ENCODE data around the gene VPS4B. TPM values are rescaled to one million over a fixed set of nuclear protein-coding genes. Genes with fewer than 3 reads are reported as not detected.
"Not testable (repeated sequence)": the region's sequence is repeated elsewhere in the genome, so short reads cannot be mapped to it uniquely, and the experiment has no call there.

The VPS4B gene
- total RNA-seq, result 18.8 and 19.6 TPM in 2 replicates
- polyA plus RNA-seq (2012), result 15.6 TPM

DNA sequence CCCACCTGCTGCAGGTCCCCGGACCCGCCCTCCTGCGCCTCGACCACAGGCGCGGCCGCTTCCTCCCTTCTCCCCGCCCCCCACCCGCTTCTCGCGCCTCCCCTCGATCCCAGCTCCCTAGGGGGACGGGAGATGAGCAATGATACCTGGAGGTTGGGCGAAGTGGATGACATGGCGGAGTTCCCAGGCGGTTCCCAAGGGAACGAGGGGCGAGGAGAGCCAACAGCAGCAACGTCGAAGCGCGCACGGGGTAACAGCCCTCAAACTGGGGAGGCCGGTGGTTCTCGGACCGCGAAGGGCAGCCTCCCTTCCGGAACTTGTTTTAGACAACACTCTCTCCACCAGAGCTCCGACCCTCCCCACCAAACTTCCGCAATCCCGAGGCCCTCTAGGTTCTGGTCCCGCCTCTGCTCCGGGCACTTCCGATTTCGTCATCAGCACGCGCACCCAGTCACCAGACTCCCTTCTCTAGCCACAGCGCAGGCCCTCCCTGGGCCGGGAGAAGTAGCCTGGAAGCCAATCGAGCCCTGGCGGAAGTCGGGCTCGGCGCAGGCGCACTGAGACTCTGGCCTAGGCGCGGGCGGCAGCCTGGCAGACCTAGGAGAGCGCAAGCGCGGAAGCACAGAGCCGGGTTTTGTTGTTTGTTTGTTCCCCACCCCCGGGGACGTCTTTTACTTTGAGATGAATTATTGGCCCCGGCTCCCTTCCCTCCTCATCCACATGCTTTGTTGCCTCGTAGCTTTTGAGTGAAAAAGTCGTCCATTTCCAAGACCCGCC, at the start of gene VPS4B:
VPS4B (minus strand) TSS at position 390 of the 777 bp plus-strand sequence; CDS start at position 173, 217 bp downstream.
- DNase-seq (ENCODE audit: low read depth), result peak; percentile 100

DNA sequence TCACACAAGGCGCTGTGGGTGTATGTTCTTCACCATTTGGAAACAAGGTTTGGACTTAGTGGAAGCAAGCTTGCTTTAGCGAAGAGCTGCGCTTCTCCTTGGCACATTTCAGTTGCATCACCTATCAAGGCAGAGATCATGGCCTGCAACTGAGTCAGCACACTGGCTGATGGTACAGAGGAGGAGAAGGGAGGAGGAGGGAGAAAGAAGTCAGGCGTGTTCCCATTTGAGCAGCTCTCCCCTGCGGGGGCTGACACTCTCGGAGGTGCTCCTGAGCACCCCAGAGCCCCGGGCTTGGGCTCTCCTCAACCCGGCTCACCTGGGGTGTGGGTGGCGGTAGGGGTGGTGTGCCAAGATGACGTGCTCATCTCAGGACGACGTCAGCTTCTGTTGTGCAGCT, 48.5 kb upstream of the VPS4B start:
- DNase-seq (ENCODE audit: low read depth), result no peak

DNA sequence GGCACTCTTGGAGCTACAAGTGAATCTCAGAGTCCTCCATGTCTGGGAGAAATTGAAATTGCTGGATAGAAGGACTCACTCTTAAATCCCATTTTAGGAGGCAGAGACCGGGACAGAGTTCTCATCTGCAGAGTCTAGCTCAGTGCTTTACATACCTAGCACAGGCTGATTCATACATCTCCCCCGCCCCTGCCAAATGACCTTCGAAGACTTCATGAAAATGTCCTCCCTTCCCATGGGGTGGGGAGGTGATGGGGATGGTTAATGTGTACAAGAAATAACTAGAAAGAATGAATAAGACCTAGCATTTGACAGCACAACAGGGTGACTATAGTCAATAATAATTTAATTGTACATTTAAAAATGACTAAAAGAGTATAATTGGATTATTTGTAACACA, 46.3 kb upstream of the VPS4B start:
- no peak for DNase-seq (ENCODE audit: low read depth)

DNA sequence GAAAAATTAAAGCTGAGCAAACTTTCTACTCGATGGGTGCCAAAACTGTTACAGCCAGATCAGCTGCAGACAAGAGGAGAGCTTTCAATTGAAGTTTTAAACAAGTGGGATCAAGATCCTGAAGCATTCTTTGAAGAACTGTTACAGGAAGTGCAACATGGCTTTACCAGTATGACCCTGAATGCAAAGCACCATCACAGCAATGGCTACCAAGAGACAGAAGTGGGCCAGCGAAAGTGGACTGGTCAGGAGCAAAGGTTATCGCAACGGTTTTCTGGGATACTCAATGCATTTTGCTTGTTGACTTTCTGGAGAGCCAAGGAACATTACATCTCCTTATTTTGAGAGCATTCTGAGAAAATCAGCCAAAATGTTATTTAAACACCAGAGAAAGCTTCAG, 45.4 kb upstream of the VPS4B start:
- DNase-seq (ENCODE audit: low read depth), result no peak

DNA sequence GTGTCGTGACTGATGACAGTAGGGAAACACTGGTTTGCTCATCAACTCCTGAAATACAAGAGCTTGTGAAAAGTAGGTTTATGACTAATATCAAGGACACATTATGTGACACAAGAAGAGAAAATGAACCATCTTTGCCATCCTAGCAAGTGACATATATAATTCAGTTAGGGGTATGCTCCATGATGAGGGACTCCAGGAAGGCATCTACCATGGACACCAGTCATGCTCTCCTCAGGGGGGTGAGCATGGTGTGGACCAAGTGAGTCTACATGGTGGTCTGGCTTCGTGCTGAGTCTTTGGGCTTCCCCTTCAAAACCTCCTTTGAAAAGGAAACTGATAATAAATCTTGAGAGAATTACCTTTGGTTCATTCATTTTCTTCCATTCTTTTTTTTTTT, 42.8 kb upstream of the VPS4B start:
- no peak for DNase-seq (ENCODE audit: low read depth)

DNA sequence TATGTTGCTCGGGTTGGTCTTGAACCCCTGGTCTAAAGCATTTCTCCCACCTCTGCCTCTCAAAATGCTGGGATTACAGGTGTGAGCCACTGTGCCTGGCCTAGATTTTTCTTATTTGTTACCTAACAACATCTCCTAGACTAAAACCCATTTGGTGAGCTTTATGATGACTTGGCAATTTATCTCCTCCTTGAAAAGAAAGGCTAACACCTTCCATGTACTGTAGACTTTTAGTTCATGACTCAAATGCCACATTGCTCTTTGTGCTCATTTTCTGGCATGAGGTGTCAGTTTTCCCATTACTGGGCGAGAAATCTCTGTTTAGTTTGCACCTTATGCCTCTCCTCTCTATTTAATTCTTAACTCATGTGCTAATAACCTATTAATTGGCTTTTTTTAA, 42.2 kb upstream of the VPS4B start:
- DNase-seq (ENCODE audit: low read depth), result no peak

DNA sequence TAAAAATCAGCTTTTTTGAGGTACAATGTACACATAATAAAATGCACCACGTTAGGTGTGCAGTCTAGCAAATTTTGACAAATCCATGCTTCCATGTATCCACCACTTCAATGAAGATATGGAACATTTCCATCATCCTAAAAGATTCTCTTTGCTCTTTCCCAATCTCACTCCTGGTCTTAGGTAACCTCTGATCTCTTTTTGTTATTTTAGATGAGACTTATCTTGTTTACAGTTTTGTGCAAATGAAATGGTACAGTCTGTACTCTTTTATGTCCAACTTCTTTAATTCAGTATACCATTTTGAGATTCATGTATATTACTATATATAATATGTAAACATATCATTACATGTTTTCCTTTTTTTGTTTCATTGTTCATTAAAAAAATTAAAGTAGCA, 38.1 kb upstream of the VPS4B start:
- no peak for DNase-seq (ENCODE audit: low read depth)

DNA sequence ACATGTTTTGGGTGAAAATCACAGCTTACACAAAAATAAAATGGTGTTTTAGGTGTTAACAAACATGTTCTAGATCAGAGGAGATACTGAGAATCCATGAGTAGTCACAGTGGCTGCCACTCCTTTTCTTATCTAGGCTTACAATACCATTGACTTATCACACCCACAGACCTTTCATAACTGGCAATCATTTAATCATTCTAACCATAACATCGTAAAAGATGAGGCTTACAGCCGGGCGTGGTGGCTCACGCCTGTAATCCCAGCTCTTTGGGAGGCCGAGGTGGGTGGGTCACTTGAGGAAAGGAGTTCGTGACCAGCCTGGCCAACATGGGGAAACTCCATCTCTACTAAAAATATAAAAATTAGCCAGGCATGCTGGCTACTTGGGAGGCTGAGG, 35.7 kb upstream of the VPS4B start:
- DNase-seq (ENCODE audit: low read depth), result no peak

DNA sequence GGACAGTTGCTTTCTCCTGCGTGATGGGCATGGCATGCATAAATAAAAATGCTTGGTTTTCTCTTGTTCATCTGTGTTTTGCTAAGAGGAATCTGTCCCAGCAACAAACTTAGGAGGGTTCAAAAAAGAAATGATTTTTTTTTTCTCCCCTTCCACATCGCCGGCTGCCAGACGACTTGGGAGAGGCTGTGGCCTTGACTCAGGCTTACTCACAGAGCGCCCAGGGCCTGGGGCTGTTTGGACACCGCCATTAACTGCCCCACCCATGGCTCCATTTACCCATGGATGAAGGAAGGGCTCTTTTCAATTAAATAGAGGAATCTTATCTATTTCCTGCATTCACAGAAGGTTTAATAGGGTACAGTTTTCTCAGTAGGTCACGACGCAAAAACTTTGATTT, 32.2 kb upstream of the VPS4B start:
- DNase-seq (ENCODE audit: low read depth), result no peak

DNA sequence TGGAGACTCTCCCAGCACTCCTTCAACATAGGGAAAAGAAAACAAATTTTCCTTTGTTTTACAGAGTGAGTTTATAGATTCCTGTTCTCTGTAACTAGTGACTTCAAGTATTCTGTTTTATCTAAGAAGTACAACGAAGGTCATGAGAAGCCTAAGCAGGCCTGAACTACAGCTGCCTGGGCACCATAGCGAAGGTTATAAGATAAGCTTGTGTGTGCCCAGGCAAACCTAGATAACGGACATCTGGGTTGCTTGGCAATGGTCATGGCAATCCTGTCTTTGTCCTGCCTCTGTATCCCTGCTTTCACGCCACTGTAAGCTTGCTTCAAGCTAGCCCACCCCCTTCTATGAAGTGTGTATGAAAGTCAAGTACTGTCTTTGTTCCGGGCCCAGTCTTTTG, 30.5 kb upstream of the VPS4B start:
- DNase-seq (ENCODE audit: low read depth), result not testable (repeated sequence)

DNA sequence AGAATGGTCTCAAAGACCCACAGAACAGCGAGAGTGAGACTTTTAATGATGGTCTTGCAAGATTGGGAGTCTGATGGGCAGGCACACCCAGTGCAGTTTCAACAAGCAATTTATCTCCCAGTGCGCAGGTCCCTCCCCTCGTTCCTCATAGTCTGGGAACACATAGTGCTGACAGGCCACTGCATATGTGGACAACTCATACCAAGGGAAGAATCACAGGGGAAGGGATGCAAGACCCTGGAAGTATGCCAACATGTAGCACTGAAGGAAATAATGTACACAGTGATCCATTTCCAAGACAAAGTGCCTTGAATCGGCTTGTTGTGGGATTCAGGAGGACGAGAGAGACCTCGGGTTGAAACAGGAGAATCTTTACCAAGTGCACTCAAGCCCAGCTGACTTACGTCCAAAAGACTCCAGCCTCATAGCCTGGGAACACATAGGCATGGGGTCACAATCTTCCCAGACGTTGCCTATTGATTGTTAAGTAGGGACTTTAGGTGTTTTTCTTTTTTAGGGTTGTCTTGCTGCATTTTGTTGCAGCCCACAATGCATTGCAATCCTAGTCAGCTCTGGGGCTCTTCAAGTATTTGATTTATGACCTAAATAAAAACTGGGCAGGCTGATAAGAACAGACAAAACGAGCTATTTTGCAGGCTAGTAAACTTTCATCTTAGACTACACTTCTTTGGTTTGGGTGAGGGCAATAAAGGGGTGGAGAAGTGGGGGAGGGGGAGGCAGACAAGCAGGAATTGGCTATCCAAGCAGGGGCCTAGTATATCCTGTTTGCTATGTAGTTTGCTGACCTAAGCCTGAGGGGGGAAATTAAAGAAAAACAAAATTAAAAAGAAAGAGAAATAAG, 29.8 kb upstream of the VPS4B start:
- no peak for DNase-seq (ENCODE audit: low read depth)

DNA sequence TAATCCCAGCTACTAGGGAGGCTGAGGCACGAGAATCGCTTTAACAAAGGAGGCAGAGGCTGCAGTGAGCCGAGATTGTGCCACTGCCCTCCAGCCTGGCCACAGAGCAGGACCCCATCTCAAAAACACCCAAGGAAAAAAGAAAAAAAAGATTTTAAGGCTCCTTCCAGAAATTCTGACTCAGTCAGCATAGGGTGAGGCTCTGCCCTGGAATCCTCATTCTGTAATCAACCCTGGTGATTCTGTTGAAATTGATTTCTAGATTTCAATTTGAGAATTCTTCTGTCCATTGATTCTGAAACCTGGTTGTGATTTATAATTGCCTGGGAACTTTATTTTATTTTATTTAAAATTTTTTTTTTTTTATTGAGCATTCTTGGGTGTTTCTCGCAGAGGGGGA, 27.1 kb upstream of the VPS4B start:
- no peak for DNase-seq (ENCODE audit: low read depth)

DNA sequence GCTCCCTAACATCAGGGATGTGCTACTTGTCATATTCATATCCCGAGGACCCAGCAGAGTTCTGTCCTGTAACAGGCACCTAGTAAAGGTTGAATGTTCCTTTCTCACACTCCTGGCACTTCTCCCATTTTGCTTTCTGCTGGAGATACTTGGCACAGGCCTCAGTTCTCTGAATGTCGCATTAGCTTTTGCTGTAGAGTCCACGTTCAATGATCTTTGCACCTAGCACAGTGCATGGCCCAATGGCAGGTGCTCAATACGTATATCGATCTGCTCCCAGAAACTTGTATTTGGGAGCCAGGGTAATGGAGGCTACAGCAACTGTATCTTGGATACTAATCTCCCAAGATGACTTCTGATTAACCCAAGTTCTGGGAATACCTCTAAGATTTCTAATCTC, 24.8 kb upstream of the VPS4B start:
- no peak for DNase-seq (ENCODE audit: low read depth)

DNA sequence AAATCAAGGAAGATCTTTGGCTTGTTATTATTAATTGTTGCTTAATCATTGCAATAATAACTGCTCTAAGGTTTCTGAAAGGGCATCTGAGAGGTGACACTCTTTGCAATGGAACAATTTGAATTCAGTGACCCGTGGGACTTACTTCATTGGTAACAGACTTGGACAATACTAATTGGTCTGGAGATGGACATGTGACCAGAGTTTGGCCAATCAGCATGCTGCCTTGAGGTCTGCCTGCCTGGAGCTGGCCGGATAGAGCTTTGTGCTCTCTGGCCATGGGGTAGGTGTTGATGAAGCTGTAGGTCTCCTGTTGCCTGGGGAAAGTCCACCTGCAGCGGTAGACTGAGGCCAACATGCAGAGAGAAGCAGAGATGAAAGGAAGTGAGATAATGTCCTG, 24.0 kb upstream of the VPS4B start:
- DNase-seq (ENCODE audit: low read depth), result no peak

DNA sequence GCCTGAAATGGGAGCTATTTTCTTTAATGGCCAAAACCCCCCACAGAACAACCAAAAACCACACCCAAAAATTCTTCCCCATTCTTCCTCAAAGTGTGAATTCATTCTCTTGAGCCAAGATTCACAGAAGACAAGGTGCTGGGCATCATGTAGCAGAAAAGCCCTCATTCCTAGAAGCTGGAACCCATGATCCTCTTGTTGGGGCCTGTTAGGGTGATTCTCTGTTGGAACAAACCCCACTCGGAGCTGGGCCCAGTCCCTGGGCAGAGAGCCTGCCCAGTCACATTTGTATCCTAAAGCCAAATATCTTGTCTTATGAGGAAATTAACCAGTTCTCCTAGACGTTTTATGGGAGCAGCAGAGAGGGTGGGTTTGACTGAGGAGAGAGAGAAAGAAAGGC, 22.8 kb upstream of the VPS4B start:
- no peak for DNase-seq (ENCODE audit: low read depth)

DNA sequence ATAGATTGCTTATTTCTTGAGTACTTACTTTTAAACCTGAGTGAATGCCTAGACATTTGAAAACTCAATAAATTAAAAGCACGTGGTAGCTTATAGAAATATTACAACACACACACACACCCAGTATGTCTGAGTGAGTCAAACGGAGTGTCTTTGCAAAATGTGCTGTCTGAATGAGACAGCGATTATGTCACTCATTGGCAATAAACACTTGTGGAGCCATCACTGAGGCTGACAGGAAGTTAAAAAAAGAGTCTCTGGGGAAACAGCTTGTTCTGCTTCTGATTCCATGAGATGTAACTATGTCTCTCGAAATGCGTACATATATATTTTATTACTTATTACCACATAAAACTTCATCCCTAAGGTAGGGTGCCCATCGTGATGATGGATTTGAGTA, 22.3 kb upstream of the VPS4B start:
- DNase-seq (ENCODE audit: low read depth), result peak; percentile 23

DNA sequence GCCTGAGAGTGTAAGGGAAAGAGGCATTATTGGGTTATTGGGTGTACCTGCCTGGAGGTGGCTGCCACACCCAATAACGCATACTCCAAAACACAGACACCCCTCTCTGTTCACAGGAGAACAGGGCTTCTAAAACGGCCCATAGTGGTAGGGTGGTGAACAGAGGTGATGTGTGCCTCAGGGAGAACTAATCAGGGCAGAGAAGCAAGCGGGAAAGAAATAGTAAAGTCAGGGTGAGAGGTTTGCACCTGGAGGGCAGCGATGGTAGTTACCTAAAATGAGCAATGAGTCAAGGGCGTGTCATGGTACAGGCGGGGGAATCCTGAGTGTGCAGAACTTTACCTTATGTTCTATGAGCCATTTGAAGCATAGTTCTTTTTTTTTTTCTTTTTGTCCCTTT, 21.6 kb upstream of the VPS4B start:
- DNase-seq (ENCODE audit: low read depth), result no peak

DNA sequence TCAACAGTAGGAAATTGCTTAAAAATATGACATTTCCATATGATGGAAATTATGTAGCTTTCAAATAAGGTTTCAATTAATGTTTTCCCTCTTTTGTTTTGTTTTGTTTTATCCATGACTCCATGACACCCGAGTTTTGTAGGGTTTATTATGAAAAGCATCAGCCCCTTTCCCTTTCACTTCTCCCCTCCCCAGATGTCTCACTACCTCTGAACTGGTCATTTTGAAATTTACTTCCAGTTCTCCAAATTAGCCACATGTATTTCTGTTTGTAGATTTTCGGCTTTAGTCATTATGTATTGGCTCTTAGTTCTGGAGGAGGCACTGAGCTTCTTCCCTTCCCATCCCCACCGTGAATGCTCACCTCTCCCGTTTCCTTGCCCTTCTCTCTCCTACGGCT, 18.6 kb upstream of the VPS4B start:
- DNase-seq (ENCODE audit: low read depth), result no peak

DNA sequence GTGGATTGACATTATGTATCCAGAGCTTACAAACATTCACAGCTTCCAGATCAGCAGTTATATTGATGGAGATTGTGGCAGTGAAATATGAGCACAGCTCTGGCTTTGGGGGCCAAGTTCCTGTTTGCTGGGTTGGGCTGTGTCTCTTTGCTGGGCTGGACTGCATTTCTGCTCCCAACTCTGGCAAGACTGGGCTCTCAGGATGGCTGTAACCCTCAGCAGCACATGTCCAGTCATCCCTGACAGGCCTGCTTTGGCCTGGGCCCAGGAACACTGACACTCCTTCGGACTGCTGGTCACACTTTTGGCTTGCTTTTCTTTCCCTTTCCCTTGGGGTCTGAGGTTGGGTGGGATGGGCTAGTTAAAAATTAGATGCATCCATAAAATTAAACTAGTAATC, 17.9 kb upstream of the VPS4B start:
- peak; percentile 35 for DNase-seq (ENCODE audit: low read depth)

DNA sequence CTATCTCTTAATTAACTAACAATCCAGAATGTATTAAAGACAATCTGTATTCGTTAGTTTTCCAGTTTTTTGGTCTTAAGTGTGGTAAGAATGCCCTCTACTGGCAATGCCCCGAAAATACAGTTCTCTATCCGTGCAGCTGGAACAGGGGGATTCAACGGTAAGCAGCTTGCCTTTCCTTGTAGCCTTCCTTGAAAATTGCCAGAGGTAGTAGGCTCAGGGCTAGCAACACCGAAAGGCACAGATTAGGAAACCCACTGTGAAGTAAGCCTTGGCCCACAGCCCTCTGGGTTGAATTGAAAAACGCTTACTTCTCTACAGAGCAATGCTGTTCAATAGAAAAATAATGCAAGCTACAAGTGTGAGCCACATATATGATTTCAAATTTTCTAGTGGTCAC, 17.1 kb upstream of the VPS4B start:
- peak; percentile 67 for DNase-seq (ENCODE audit: low read depth)

DNA sequence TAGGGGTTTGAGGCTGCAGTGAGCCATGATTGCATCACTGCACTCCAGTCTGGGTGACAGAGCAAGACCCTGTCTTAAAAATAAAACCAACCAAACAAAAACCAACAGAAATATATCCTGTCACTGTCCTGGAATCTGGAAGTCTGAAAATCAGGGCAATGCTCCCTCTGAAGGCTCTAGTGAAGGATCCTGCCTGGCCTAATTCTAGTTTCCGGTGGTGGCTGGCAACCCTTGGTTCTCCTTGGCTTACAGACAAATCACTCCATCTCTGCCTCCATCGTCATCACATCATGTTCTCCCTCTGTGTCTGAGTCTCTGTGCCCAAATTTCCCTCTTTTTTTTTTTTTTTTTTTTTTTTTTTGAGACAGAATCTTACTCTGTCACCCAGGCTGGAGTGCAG, 15.9 kb upstream of the VPS4B start:
- DNase-seq (ENCODE audit: low read depth), result no peak

DNA sequence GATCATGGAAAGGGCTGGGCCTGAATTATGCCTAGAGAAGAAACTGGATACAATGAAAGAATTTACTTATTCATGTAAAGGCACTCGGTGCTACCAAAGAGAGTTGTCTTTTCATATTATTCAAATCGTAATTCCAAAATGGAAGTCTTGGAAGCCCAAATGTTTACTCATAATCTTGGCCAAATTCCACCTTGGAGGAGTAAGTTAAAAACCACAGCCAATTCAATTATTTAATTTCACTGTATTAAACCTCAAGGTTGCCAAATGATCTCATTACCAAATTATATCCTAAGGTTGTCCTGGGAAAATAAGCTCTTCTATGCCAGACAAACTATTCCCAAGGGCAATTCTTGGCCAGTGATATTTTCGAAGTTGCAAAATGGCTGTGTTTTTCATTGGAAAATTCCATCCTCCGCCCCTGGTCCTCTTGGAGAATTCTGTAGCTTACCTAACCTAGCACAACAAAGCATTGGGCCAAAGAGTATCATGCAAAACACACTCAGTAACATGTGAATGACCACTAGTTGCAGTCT, 11.1 kb upstream of the VPS4B start:
- DNase-seq (ENCODE audit: low read depth), result no peak
